ENCODE measurements around the gene SLCO4A1.

- TF ChIP-seq CTCF (IDR thresholded peaks at IDR 0.05) (no peak), POLR2A (IDR thresholded peaks at IDR 0.05) (no peak)
Observed at GRCh38 chr20:62706344-62706743, 64.0 kb downstream of the SLCO4A1 start.

Data from ovary (tissue), 3 donors.